GM21825 (cell line): Measurements from ENCODE around the gene MSRB1.

Source experiments
- ATAC-seq: cut with Tn5 transposase; IDR thresholded peaks from one replicate; pipeline ENCODE4 v1.9.1; 2021; ENCODE audit warnings: mild to moderate bottlenecking, moderate library complexity; ENCODE audit not compliant: unreplicated experiment

Gene MSRB1

GRCh38 chr16:1918351-1919326, 24.4 kb downstream of the MSRB1 start, which contains the start of gene HS3ST6:
HS3ST6 (minus strand) TSS chr16:1918415; CDS start chr16:1918323, 92 bp downstream.
- no peak for ATAC-seq

GRCh38 chr16:1917665-1918350, 25.2 kb downstream of the MSRB1 start:
- no peak for ATAC-seq

- no peak for ATAC-seq
Measured at GRCh38 chr16:1917056-1917664, 25.8 kb downstream of the MSRB1 start.

GRCh38 chr16:1916640-1916990, 26.4 kb downstream of the MSRB1 start:
- ATAC-seq: no peak

- no peak for ATAC-seq
Measured at GRCh38 chr16:1915732-1916639, 27.0 kb downstream of the MSRB1 start.

GRCh38 chr16:1914988-1915387, 28.0 kb downstream of the MSRB1 start:
- no peak for ATAC-seq

GRCh38 chr16:1914084-1914608, 28.9 kb downstream of the MSRB1 start:
- no peak for ATAC-seq

GRCh38 chr16:1913327-1914083, 29.5 kb downstream of the MSRB1 start:
- ATAC-seq: no peak

GRCh38 chr16:1912215-1912543, 30.8 kb downstream of the MSRB1 start:
- no peak for ATAC-seq

GRCh38 chr16:1911467-1912214, 31.4 kb downstream of the MSRB1 start:
- ATAC-seq: no peak

- no peak for ATAC-seq
Measured at GRCh38 chr16:1909561-1910231, 33.3 kb downstream of the MSRB1 start.

GRCh38 chr16:1908983-1909382, 34.0 kb downstream of the MSRB1 start:
- ATAC-seq: no peak

GRCh38 chr16:1908184-1908583, 34.8 kb downstream of the MSRB1 start:
- no peak for ATAC-seq

- no peak for ATAC-seq
Measured at GRCh38 chr16:1907226-1907860, 35.7 kb downstream of the MSRB1 start.

GRCh38 chr16:1906846-1907165, 36.2 kb downstream of the MSRB1 start:
- no peak for ATAC-seq

GRCh38 chr16:1906055-1906845, 36.7 kb downstream of the MSRB1 start:
- no peak for ATAC-seq
